ENCODE measurements around the gene TMEM223.
A peak's percentile ranks its signal among the peaks of the same experiment; 100 is the strongest.

TMEM223 gene

DNA sequence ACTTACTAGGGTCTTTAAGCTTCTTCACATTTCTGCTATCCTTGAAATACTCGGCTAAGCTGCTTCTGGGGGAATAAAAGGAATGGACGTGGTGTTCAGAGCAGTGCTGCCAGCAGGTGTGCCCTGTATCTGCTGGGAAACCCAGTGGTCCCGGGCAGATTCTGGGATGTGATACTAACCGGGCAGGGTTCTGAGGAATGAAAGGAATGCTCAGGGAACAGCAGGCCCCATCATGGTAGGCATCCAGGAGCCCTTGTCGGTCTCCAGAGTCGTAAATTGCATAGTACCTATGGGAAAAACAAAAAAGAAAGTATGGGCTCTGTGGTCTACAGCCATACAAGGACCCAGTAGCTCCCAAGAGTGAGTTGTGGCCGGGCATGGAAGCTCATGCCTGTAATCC is 4.5 kb upstream of the TMEM223 start:
- Histone ChIP-seq H3K9me2 (replicated peaks; ENCODE audit: insufficient read depth, low read length) (no peaks in the 10 kb centered on the region), H3K4me3 (ENCODE audit: low read length) (no peak overlapping the region), H2AFZ (ENCODE audit: low read length) (no peak overlapping the region), H3K9me3 (replicated peaks; ENCODE audit: insufficient read depth, low read length) (no peaks in the 10 kb centered on the region), H3K27ac (ENCODE audit: low read length) (no peak overlapping the region), H3K4me2 (ENCODE audit: low read depth, low read length) (no peak overlapping the region), H3F3A (ENCODE audit: insufficient read depth, low read length) (peaks cover 10% of the 10 kb centered on the region; the same call in 1 of the 2 replicates), H4K20me1 (ENCODE audit: insufficient read depth, low read length) (no peaks in the 10 kb centered on the region), H3K79me2 (ENCODE audit: low read length) (peaks cover 10% of the 10 kb centered on the region), H3K9ac (ENCODE audit: low read length) (no peak overlapping the region), H3K4me1 (ENCODE audit: low read length) (peaks cover 9% of the 10 kb centered on the region), H3K27me3 (replicated peaks; ENCODE audit: insufficient read depth, low read length) (no peaks in the 10 kb centered on the region), H3K36me3 (replicated peaks; ENCODE audit: insufficient read depth, low read length) (peaks cover 14% of the 10 kb centered on the region; the same call in 1 of the 2 replicates)
- TF ChIP-seq EZH2phosphoT487 (IDR thresholded peaks at IDR 0.05; ENCODE audit: low read length) (no peak), EZH2 (optimal IDR thresholded peaks at IDR 0.05; ENCODE audit: low read depth, low read length) (no peak)
- TF ChIP-seq, protein P1, sequence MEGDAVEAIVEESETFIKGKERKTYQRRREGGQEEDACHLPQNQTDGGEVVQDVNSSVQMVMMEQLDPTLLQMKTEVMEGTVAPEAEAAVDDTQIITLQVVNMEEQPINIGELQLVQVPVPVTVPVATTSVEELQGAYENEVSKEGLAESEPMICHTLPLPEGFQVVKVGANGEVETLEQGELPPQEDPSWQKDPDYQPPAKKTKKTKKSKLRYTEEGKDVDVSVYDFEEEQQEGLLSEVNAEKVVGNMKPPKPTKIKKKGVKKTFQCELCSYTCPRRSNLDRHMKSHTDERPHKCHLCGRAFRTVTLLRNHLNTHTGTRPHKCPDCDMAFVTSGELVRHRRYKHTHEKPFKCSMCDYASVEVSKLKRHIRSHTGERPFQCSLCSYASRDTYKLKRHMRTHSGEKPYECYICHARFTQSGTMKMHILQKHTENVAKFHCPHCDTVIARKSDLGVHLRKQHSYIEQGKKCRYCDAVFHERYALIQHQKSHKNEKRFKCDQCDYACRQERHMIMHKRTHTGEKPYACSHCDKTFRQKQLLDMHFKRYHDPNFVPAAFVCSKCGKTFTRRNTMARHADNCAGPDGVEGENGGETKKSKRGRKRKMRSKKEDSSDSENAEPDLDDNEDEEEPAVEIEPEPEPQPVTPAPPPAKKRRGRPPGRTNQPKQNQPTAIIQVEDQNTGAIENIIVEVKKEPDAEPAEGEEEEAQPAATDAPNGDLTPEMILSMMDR (IDR thresholded peaks at IDR 0.05; ENCODE audit: low read length), result no peak
- no peak for DNase-seq

DNA sequence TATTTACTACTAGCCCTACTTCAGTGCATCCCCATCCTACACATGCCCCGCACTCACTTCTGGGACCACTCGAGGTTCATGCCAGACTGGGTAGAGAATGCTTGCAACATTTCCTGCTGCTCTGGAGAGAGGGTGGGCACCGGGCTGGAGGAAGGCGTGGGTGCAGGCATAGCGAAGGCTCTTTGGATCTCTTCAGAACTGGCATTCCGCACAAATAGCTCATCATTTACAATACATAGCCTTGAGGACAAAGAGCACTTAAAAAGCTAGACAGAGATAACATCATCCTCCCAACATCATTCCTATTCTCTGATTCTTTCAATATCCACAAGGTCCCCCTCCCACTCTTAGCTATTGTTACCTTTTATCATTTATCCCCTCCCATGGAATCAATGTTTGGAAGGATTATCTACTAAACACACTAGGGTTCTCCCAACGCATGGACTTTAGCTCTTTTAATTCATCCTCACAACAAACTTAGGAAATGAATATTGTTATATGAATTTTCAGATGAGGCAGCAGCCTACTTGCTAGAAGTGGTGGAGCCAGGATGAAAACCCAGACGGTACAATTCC is 2.5 kb upstream of the TMEM223 start:
- no peak overlapping the region for H3K4me2 ChIP-seq (ENCODE audit: low read depth, low read length)
- H3F3A ChIP-seq (ENCODE audit: insufficient read depth, low read length), result peaks cover 16% of the 10 kb centered on the region
- DNase-seq, result no peak
- no peak overlapping the region for H2AFZ ChIP-seq (ENCODE audit: low read length)
- H3K9me2 ChIP-seq (replicated peaks; ENCODE audit: insufficient read depth, low read length), result no peaks in the 10 kb centered on the region
- no peak for TF ChIP-seq EZH2phosphoT487 (IDR thresholded peaks at IDR 0.05; ENCODE audit: low read length)
- TF ChIP-seq, protein P1 (IDR thresholded peaks at IDR 0.05; ENCODE audit: low read length), result no peak
- TF ChIP-seq EZH2 (optimal IDR thresholded peaks at IDR 0.05; ENCODE audit: low read depth, low read length), result no peak
- no peak overlapping the region for H3K27ac ChIP-seq (ENCODE audit: low read length)
- peaks cover 23% of the 10 kb centered on the region for H3K4me1 ChIP-seq (ENCODE audit: low read length)
- no peak overlapping the region for H3K4me3 ChIP-seq (ENCODE audit: low read length)
- H3K9ac ChIP-seq (ENCODE audit: low read length), result no peak overlapping the region
- H4K20me1 ChIP-seq (ENCODE audit: insufficient read depth, low read length), result no peaks in the 10 kb centered on the region
- no peaks in the 10 kb centered on the region for H3K9me3 ChIP-seq (replicated peaks; ENCODE audit: insufficient read depth, low read length)
- H3K79me2 ChIP-seq (ENCODE audit: low read length), result peaks cover 25% of the 10 kb centered on the region
- no peaks in the 10 kb centered on the region for H3K27me3 ChIP-seq (replicated peaks; ENCODE audit: insufficient read depth, low read length)
- 0 out of 2 replicates have a peak, but pooled peaks cover 3% of the 10 kb centered on the region for H3K36me3 ChIP-seq (replicated peaks; ENCODE audit: insufficient read depth, low read length)

DNA sequence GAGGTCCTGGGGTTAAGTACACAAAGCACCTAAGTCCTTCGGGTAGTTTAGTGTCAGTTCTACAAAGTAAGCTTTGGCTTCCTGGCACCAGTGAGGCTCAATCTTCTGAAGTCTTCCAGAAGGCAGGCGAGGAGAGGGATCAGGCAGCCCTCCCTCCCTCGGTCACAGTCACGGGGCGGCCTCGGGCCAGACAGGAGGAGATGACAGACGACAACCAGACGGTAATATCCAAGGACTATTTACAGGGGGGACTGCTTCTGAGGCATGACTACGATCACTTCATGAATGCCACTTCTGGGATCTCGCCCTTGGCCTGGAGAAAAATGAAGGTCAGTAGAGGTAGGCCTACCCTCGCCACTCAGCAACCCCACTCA is 383 bp upstream of the TMEM223 start:
- Histone ChIP-seq H3K9me3 (replicated peaks; ENCODE audit: insufficient read depth, low read length) (no peaks in the 10 kb centered on the region), H2AFZ (ENCODE audit: low read length) (peak overlapping the region; percentile 60), H3K4me3 (ENCODE audit: low read length) (peak overlapping the region; percentile 92), H3K9ac (ENCODE audit: low read length) (peak overlapping the region; percentile 61; the same call in 1 of the 2 replicates), H3K36me3 (replicated peaks; ENCODE audit: insufficient read depth, low read length) (0 out of 2 replicates have a peak, but pooled peaks cover 3% of the 10 kb centered on the region), H3F3A (ENCODE audit: insufficient read depth, low read length) (peaks cover 30% of the 10 kb centered on the region), H3K9me2 (replicated peaks; ENCODE audit: insufficient read depth, low read length) (no peaks in the 10 kb centered on the region), H3K27ac (ENCODE audit: low read length) (peak overlapping the region; percentile 26; the same call in 1 of the 2 replicates), H3K27me3 (replicated peaks; ENCODE audit: insufficient read depth, low read length) (no peaks in the 10 kb centered on the region), H4K20me1 (ENCODE audit: insufficient read depth, low read length) (no peaks in the 10 kb centered on the region), H3K4me1 (ENCODE audit: low read length) (peaks cover 23% of the 10 kb centered on the region), H3K79me2 (ENCODE audit: low read length) (peaks cover 42% of the 10 kb centered on the region), H3K4me2 (ENCODE audit: low read depth, low read length) (peak overlapping the region; percentile 87)
- no peak for DNase-seq
- TF ChIP-seq EZH2 (optimal IDR thresholded peaks at IDR 0.05; ENCODE audit: low read depth, low read length), result no peak
- TF ChIP-seq EZH2phosphoT487 (IDR thresholded peaks at IDR 0.05; ENCODE audit: low read length), result no peak
- TF ChIP-seq, protein P1 (IDR thresholded peaks at IDR 0.05; ENCODE audit: low read length), result no peak
